Activated CD4-positive, alpha-beta memory T cell treated with anti-CD3 and anti-CD28 coated beads for 36 hours (primary cell): ENCODE data around the gene DOK7. TPM values are rescaled to one million over a fixed set of nuclear protein-coding genes. Genes with fewer than 3 reads are reported as not detected.

Experiments used
- CTCF ChIA-PET: fragments of 350-600 bp; sonication (Branson Sonifier 250); formaldehyde crosslinking; loops from one replicate; lab custom pipeline; 2021; ENCODE audit warnings: antibody characterized with exemption, inconsistent platforms; lab: Charles Lee
- POLR2A ChIA-PET: fragments of 350-600 bp; sonication (Branson Sonifier 250); formaldehyde crosslinking; loops from one replicate; lab custom pipeline; 2021; ENCODE audit warnings: antibody characterized with exemption; lab: Charles Lee
- DNase-seq: peaks from one replicate; pipeline ENCODE4 v3.0.0-alpha.2; 2020
- H3K27ac Mint-ChIP-seq: one replicate; pipeline ENCODE4 v1.8.0; 2021; ENCODE audit warnings: mixed read lengths
- H3K27me3 Mint-ChIP-seq: one replicate; pipeline ENCODE4 v1.8.0; 2021; ENCODE audit warnings: mixed read lengths
- H3K36me3 Mint-ChIP-seq: one replicate; pipeline ENCODE4 v1.8.0; 2021; ENCODE audit warnings: mixed read lengths
- H3K4me1 Mint-ChIP-seq: one replicate; pipeline ENCODE4 v1.8.0; 2021; ENCODE audit warnings: low read depth, mixed read lengths
- H3K4me3 Mint-ChIP-seq: one replicate; pipeline ENCODE4 v1.8.0; 2021; ENCODE audit warnings: mild to moderate bottlenecking, mixed read lengths
- H3K9me3 Mint-ChIP-seq: one replicate; pipeline ENCODE4 v1.8.0; 2021; ENCODE audit warnings: mixed read lengths
- intact Hi-C: fragments of 100-400 bp; cut with micrococcal nuclease; formaldehyde crosslinking; loops from one replicate; pipeline ENCODE4 v1.15.1; 2023
- total RNA-seq, 2 experiments: library from RNA; stranded (reverse); gene quantifications; one replicate each; pipeline ENCODE4 v1.2.3, GENCODE V29; 2021

Gene DOK7
- total RNA-seq, 2 experiments from 2014 or later, result not detected

DNA sequence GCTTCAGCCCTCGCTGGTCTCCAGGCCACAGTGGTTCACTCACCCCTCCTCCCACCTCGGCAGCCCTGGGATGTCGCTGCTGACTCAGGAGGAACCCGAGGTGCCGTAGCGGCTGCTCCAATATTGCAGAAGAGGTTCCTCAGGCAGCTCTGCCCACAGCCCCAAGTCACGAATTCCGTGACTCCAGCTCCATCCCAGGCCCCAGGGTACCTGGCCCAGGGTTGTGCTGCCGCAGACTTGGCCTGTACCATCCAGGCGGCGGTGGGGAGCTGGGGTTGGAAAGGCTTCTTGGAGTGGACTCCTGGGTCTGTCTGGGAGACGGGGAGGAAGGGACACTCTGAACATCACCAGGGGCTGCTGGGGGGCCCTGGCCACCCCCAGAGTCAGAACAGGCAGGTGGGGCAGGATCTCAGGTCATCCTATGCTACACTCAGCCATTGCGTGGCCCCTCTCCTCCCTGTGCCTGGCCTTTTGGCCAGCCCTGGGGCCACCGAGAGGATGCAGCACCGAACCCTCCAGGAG lies 22.1 kb upstream of the DOK7 start:
- Mint-ChIP-seq H3K27ac (no peak overlapping the region), H3K4me1 (no peaks in the 10 kb centered on the region), H3K9me3 (no peaks in the 10 kb centered on the region), H3K36me3 (no peaks in the 10 kb centered on the region), H3K4me3 (no peak overlapping the region), H3K27me3 (no peaks in the 10 kb centered on the region)
- no peak for DNase-seq
- POLR2A ChIA-PET, result no interaction called here
- CTCF ChIA-PET, result interaction anchor here (0.6 to 1.9 kb wide), 2 partner anchors 95 to 183 kb away, joined by 3 to 6 read pairs; no protein-coding TSS in a partner anchor
- intact Hi-C loops, result loop anchor here (5.0 kb wide), 2 partner anchors 249 to 394 kb away; no protein-coding TSS in a partner anchor

DNA sequence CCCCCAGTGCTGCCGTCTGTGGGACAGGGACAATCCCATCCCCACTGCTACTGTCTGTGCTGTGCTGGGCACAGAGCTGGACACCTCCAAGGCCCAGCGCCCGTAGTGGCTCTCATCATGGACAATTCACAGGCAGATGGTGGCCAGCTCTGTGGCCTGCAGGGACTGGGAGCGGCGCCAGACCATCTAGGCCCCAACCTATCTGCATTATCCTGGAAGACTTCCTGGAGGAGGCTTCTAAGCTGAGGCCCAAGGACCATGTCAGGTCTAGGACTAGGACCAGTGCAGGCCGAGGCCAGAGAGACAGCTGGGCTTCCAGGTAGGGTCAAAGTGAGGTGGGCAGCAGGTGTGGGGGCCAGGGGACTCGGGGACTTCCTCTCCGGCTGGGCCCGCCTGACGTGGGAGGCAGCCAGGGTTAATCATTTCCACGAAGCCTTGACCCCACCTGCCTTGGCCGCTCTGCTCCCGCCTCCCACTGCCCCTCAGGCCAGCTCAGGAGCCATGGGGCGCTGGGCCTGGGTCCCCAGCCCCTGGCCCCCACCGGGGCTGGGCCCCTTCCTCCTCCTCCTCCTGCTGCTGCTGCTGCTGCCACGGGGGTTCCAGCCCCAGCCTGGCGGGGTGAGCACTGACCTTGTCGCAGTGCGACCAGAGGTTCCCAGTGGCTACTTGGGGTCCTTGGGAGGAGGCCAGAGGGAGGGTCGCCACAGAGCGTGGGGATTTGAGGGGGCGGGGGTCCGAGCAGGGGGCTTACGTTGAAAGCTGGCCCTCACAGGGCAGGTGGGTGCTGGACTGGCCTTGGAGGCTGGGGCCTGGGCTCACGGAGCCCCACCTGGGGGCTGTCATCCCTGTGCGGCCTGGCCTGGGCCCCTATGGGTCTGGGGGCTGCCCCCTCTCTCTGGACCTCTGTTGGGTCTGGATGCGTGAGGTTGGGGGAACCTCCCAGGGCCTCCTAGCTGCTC lies 21.3 kb upstream of the DOK7 start, which contains the start of gene HGFAC:
TSS of gene HGFAC (plus strand) at position 468 of the 959 bp plus-strand sequence. CDS start at position 502, 34 bp downstream.
- H3K9me3 Mint-ChIP-seq, result no peaks in the 10 kb centered on the region
- no peak for DNase-seq
- no peaks in the 10 kb centered on the region for H3K27me3 Mint-ChIP-seq
- POLR2A ChIA-PET, result no interaction called here
- H3K27ac Mint-ChIP-seq, result no peak within 1 kb of the TSS
- CTCF ChIA-PET, result interaction anchor here (0.6 to 1.9 kb wide), 3 partner anchors 94 to 184 kb away, joined by 3 to 6 read pairs (median 4); no protein-coding TSS in a partner anchor
- intact Hi-C loops, result loop anchor here (5.0 kb wide), 2 partner anchors 249 to 394 kb away; no protein-coding TSS in a partner anchor
- H3K36me3 Mint-ChIP-seq, result no peaks in the 10 kb centered on the region
- H3K4me1 Mint-ChIP-seq, result no peaks in the 10 kb centered on the region
- H3K4me3 Mint-ChIP-seq, result no peak within 1 kb of the TSS

DNA sequence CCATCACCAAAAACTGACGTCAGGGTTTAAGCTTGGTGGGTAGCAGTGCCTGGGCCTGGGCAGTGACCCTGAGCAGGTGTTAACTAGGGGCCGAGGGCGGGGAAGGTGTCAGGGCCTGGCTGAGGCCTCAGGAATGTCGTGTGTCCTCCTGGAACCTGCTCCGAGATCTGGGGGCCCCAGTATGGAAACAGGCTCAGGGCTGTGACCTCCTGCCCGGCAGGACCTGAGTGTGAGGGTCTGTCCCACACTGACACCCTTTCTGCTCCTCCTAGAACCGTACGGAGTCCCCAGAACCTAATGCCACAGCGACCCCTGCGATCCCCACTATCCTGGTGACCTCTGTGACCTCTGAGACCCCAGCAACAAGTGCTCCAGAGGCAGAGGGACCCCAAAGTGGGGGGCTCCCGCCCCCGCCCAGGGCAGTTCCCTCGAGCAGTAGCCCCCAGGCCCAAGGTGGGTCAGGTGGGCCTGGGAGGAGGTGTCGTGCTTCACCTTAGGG lies 20.6 kb upstream of the DOK7 start:
- CTCF ChIA-PET, result interaction anchor here (1.0 to 1.9 kb wide), 4 partner anchors 73 to 335 kb away, joined by 3 to 9 read pairs (median 5); no protein-coding TSS in a partner anchor
- intact Hi-C loops, result loop anchor here (5.0 kb wide), 2 partner anchors 250 to 395 kb away; no protein-coding TSS in a partner anchor

GRCh38 chr4:3442959-3443749 lies 20.0 kb upstream of the DOK7 start:
- Mint-ChIP-seq H3K36me3 (no peaks in the 10 kb centered on the region), H3K4me1 (no peaks in the 10 kb centered on the region), H3K27ac (no peak overlapping the region), H3K4me3 (no peak overlapping the region), H3K27me3 (no peaks in the 10 kb centered on the region), H3K9me3 (no peaks in the 10 kb centered on the region)
- CTCF ChIA-PET, result interaction anchor here (0.5 to 3.2 kb wide), 10 partner anchors 9 to 336 kb away, joined by 3 to 23 read pairs (median 3); no protein-coding TSS in a partner anchor
- POLR2A ChIA-PET, result no interaction called here
- intact Hi-C loops, result loop anchor here (1.0 to 5.0 kb wide), 4 partner anchors 97 to 396 kb away; no protein-coding TSS in a partner anchor
- DNase-seq, result peak; percentile 75

More for the DNA sequence above, 20.6 kb upstream of the DOK7 start:
- POLR2A ChIA-PET, result no interaction called here
- Mint-ChIP-seq H3K27ac (no peak overlapping the region), H3K27me3 (no peaks in the 10 kb centered on the region), H3K4me1 (no peaks in the 10 kb centered on the region), H3K4me3 (no peak overlapping the region), H3K9me3 (no peaks in the 10 kb centered on the region), H3K36me3 (no peaks in the 10 kb centered on the region)
- DNase-seq, result no peak

GRCh38 chr4:3443750-3444309 lies 19.3 kb upstream of the DOK7 start:
- H3K4me1 Mint-ChIP-seq, result no peaks in the 10 kb centered on the region

DNA sequence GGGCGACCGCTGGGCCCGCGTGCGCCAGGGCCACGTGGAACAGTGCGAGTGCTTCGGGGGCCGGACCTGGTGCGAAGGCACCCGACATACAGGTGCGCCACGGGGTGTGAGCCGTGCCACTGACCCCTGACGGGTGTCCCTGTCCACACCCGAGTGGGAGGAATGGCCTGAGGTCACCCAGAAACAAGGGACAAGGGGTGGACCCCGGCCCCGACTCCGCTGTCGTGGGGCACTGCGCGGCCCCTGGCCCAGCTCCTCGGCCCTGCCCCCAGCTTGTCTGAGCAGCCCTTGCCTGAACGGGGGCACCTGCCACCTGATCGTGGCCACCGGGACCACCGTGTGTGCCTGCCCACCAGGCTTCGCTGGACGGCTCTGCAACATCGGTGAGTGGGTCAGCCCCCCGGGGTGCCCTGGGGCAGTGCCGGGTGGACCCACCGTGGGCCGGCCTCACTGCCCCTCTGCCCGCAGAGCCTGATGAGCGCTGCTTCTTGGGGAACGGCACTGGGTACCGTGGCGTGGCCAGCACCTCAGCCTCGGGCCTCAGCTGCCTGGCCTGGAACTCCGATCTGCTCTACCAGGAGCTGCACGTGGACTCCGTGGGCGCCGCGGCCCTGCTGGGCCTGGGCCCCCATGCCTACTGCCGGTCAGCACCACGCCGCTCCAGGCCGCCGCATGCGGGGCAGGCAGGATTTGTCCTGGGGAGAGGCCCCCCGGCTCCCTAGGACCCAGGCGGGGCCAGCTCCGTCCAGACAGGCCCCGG lies 18.6 kb upstream of the DOK7 start:
- CTCF ChIA-PET, result interaction anchor here (0.6 to 3.2 kb wide), 4 partner anchors 36 to 337 kb away, joined by 3 to 23 read pairs (median 6); no protein-coding TSS in a partner anchor
- Mint-ChIP-seq H3K36me3 (no peaks in the 10 kb centered on the region), H3K9me3 (no peaks in the 10 kb centered on the region), H3K4me1 (no peaks in the 10 kb centered on the region), H3K27ac (no peak overlapping the region), H3K27me3 (no peaks in the 10 kb centered on the region), H3K4me3 (no peak overlapping the region)
- DNase-seq, result no peak
- POLR2A ChIA-PET, result no interaction called here
- intact Hi-C loops, result loop anchor here (5.0 kb wide), 2 partner anchors 252 to 397 kb away; no protein-coding TSS in a partner anchor

More at GRCh38 chr4:3443750-3444309, 19.3 kb upstream of the DOK7 start:
- Mint-ChIP-seq H3K27me3 (no peaks in the 10 kb centered on the region), H3K4me3 (no peak overlapping the region), H3K9me3 (no peaks in the 10 kb centered on the region), H3K27ac (no peak overlapping the region), H3K36me3 (no peaks in the 10 kb centered on the region)
- intact Hi-C loops, result loop anchor here (1.0 to 5.0 kb wide), 4 partner anchors 98 to 397 kb away; no protein-coding TSS in a partner anchor
- ChIA-PET CTCF (interaction anchor here (0.6 to 3.2 kb wide), 8 partner anchors 8 to 336 kb away, joined by 3 to 23 read pairs (median 3); no protein-coding TSS in a partner anchor), POLR2A (no interaction called here)
- no peak for DNase-seq

GRCh38 chr4:3445111-3445820 lies 17.8 kb upstream of the DOK7 start:
- ChIA-PET POLR2A (no interaction called here), CTCF (interaction anchor here (3.2 kb wide), 1 partner anchor 100 kb away, joined by 23 read pairs; no protein-coding TSS in a partner anchor)
- H3K36me3 Mint-ChIP-seq, result no peaks in the 10 kb centered on the region
- H3K27ac Mint-ChIP-seq, result no peak overlapping the region
- DNase-seq, result no peak
- H3K4me3 Mint-ChIP-seq, result no peak overlapping the region
- intact Hi-C loops, result no loop called here
- no peaks in the 10 kb centered on the region for H3K4me1 Mint-ChIP-seq
- H3K27me3 Mint-ChIP-seq, result no peaks in the 10 kb centered on the region
- no peaks in the 10 kb centered on the region for H3K9me3 Mint-ChIP-seq

- ChIA-PET CTCF (interaction anchor here (3.2 kb wide), 1 partner anchor 101 kb away, joined by 23 read pairs; no protein-coding TSS in a partner anchor), POLR2A (no interaction called here)
Measured at GRCh38 chr4:3445829-3446545, 17.1 kb upstream of the DOK7 start.

DNA sequence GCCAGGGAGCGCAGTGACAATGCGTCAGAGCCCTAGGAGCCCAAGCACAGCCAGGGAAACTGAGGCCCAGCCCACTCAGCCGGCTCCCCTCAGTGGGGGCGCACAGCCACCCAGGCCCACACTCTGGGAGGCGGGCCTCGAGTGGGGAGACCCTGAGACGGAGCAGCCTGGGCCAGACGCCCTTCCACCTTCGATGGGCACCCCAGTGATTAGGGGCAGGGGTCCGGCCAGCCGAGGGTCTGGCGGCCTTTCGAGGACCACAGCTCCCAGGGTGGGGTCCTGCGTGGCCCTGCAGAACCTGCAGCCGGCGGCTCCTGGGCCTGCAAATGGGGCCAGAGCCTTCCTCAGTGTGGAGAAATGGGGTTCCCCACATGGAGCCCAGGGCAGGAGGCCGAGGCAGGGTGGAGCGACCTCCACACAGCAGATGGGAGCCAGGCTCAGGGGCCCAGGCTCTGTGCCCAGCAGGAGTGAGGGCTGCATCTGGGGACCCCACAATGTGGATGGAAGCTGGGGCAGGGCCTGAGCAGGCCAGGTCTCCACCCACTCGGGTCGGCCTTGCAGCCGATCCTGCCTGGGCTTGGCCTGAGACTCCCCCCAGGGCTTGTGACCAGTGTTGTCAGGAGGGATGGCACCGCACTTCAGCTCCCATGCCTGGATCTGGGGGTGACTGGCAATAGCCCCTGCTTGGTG lies 16.3 kb upstream of the DOK7 start:
- Mint-ChIP-seq H3K9me3 (no peaks in the 10 kb centered on the region), H3K27ac (no peak overlapping the region), H3K36me3 (no peaks in the 10 kb centered on the region), H3K4me3 (no peak overlapping the region), H3K4me1 (no peaks in the 10 kb centered on the region), H3K27me3 (no peaks in the 10 kb centered on the region)
- DNase-seq, result no peak
- intact Hi-C loops, result no loop called here
- ChIA-PET POLR2A (no interaction called here), CTCF (no interaction called here)

More at GRCh38 chr4:3445829-3446545, 17.1 kb upstream of the DOK7 start:
- intact Hi-C loops, result no loop called here
- Mint-ChIP-seq H3K27ac (no peak overlapping the region), H3K9me3 (no peaks in the 10 kb centered on the region), H3K4me3 (no peak overlapping the region), H3K4me1 (no peaks in the 10 kb centered on the region), H3K27me3 (no peaks in the 10 kb centered on the region), H3K36me3 (no peaks in the 10 kb centered on the region)
- DNase-seq, result no peak
